OCI-LY3 (cell line): ENCODE measurements around the gene PIP4K2B.

Experiments used
- H2AFZ ChIP-seq: fragments of 200-600, 300-600 bp; shearing (Covaris generic); 2 replicates; pipeline ENCODE4 v1.6.0; 2014; ENCODE audit warnings: antibody characterized with exemption, low read depth, low read length
- H3K27ac ChIP-seq: fragments of 200-600, 300-600 bp; sonication (generic); 2 replicates; pipeline ENCODE4 v1.5.1; 2014; ENCODE audit warnings: mild to moderate bottlenecking, low read length, moderate library complexity, mixed read lengths
- H3K27me3 ChIP-seq: fragments of 200-600, 300-600 bp; sonication (generic); 2 replicates; pipeline ENCODE4 v1.6.1; 2014; ENCODE audit warnings: low read depth, low read length, mixed read lengths
- H3K36me3 ChIP-seq: fragments of 200-600, 300-600 bp; sonication (generic); replicated peaks from 2 replicates; pipeline ENCODE3; 2014; ENCODE audit warnings: low read depth, low read length, mixed read lengths
- H3K4me1 ChIP-seq: fragments of 300-600, 200-600 bp; sonication (generic); 2 replicates; pipeline ENCODE4 v1.6.1; 2014; ENCODE audit warnings: low read length, mixed read lengths
- H3K4me2 ChIP-seq: fragments of 200-600, 300-600 bp; sonication (generic); 2 replicates; pipeline ENCODE4 v1.6.1; 2014; ENCODE audit warnings: low read length, mixed read lengths
- H3K4me3 ChIP-seq: fragments of 300-600, 200-600 bp; sonication (generic); 2 replicates; pipeline ENCODE4 v1.5.1; 2014; ENCODE audit warnings: antibody characterized with exemption, mild to moderate bottlenecking, low read length, moderate library complexity
- H3K79me2 ChIP-seq: fragments of 300-600, 200-600 bp; shearing (Covaris generic); 2 replicates; pipeline ENCODE4 v1.6.1; 2014; ENCODE audit warnings: mild to moderate bottlenecking, low read length, mixed read lengths
- H3K9ac ChIP-seq: fragments of 300-600, 200-600 bp; shearing (Covaris generic); 2 replicates; pipeline ENCODE4 v1.6.0; 2014; ENCODE audit warnings: mild to moderate bottlenecking, low read length, moderate library complexity
- H3K9me3 ChIP-seq: fragments of 200-600, 300-600 bp; shearing (Covaris generic); 2 replicates; pipeline ENCODE4 v1.6.1; 2014; ENCODE audit warnings: low read length, mixed read lengths; ENCODE audit not compliant: insufficient read depth
- H4K20me1 ChIP-seq: fragments of 200-600, 300-600 bp; sonication (generic); 2 replicates; pipeline ENCODE4 v1.6.1; 2016; ENCODE audit warnings: low read length, mixed read lengths; ENCODE audit not compliant: insufficient read depth
- EZH2phosphoT487 ChIP-seq: fragments of 200-600 bp; shearing (Covaris generic); IDR thresholded peaks from 2 replicates; pipeline ENCODE4 v1.6.1; 2018; ENCODE audit warnings: antibody characterized with exemption, mixed run types, low read depth
- TF ChIP-seq, protein P1 (sequence below): fragments of 200-600, 300-600 bp; sonication (generic); IDR thresholded peaks from 2 replicates; pipeline ENCODE4 v1.5.1; 2014; ENCODE audit warnings: antibody characterized with exemption, low read length, low read depth

PIP4K2B gene

DNA sequence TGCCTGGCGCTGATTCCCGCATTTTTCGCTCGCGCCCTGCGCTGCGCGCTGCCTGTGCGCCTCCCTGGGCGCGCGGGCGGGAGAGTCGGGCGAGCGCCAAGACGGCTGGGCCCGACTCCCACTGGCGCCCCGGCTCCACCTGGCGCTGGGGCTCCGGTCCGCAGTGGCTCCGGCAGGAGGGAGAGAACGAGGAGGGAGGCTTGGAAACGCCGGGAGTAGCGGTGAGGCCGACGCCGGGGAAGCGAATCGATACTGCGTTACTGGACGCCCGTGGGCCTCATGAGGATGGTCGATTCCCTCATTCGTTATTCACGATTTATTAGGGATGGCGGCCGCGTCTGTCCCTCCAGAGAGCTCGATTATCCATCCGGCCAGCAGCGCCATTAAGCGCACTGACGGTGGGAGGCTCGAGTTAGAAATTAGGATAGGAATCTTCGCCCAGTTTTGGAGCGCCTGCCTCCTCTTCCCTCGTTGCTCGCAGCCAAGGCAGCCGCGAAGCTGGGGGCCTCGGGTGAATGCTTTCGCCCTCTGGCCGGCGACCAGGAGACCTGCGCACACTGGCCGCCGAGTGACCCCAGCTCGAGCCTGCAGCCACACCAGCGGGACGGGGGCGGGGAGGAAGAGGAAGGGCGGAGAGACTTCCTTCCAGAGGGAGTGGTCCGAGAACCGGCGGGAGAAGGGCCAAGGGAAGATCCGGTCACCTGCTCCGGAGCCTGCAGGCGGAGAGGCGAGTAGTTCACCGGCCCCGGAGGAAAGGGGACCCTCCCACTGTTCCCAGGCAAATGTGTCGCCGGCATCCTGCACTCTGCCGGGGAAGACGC is 49.9 kb downstream of the PIP4K2B start:
- H3K9me3 ChIP-seq: no peaks in the 10 kb centered on the region
- peaks cover 52% of the 10 kb centered on the region for H3K79me2 ChIP-seq
- H3K36me3 ChIP-seq: peaks cover 11% of the 10 kb centered on the region
- peaks cover 7% of the 10 kb centered on the region; the same call in 1 of the 2 replicates for H4K20me1 ChIP-seq
- H3K27me3 ChIP-seq: no peaks in the 10 kb centered on the region
- no peak overlapping the region for H2AFZ ChIP-seq
- peaks cover 37% of the 10 kb centered on the region for H3K4me1 ChIP-seq
- no peak overlapping the region for H3K9ac ChIP-seq
- no peak overlapping the region for H3K27ac ChIP-seq
- H3K4me2 ChIP-seq: no peak overlapping the region
- TF ChIP-seq EZH2phosphoT487: no peak
- TF ChIP-seq, protein P1, sequence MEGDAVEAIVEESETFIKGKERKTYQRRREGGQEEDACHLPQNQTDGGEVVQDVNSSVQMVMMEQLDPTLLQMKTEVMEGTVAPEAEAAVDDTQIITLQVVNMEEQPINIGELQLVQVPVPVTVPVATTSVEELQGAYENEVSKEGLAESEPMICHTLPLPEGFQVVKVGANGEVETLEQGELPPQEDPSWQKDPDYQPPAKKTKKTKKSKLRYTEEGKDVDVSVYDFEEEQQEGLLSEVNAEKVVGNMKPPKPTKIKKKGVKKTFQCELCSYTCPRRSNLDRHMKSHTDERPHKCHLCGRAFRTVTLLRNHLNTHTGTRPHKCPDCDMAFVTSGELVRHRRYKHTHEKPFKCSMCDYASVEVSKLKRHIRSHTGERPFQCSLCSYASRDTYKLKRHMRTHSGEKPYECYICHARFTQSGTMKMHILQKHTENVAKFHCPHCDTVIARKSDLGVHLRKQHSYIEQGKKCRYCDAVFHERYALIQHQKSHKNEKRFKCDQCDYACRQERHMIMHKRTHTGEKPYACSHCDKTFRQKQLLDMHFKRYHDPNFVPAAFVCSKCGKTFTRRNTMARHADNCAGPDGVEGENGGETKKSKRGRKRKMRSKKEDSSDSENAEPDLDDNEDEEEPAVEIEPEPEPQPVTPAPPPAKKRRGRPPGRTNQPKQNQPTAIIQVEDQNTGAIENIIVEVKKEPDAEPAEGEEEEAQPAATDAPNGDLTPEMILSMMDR: no peak
- no peak overlapping the region for H3K4me3 ChIP-seq

DNA sequence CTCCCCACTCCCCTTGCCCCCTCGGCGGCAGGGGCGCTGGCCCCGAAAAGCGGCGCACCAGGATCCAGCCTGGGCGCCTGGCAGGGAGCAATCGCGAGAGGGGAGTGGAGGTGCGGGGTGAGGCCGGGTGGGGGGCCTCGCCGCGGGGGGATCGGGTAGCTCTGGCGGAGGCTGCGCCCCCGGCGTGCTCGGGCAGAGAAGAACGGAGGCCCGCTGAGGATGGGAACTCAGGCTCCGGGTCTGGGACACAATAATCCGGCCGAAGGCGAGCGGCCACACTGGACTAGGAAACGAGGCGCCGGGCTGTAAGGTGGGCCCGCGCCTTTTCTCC is 50.5 kb downstream of the PIP4K2B start:
- H3K4me1 ChIP-seq: peaks cover 36% of the 10 kb centered on the region
- peaks cover 9% of the 10 kb centered on the region for H3K36me3 ChIP-seq
- H2AFZ ChIP-seq: no peak overlapping the region
- H3K4me3 ChIP-seq: no peak overlapping the region
- H3K9me3 ChIP-seq: no peaks in the 10 kb centered on the region
- H3K27me3 ChIP-seq: no peaks in the 10 kb centered on the region
- H4K20me1 ChIP-seq: peaks cover 7% of the 10 kb centered on the region; the same call in 1 of the 2 replicates
- peaks cover 52% of the 10 kb centered on the region for H3K79me2 ChIP-seq
- no peak overlapping the region for H3K9ac ChIP-seq
- no peak overlapping the region for H3K27ac ChIP-seq
- no peak overlapping the region; the same call in 1 of the 2 replicates for H3K4me2 ChIP-seq
- TF ChIP-seq EZH2phosphoT487: no peak
- TF ChIP-seq, protein P1: no peak

DNA sequence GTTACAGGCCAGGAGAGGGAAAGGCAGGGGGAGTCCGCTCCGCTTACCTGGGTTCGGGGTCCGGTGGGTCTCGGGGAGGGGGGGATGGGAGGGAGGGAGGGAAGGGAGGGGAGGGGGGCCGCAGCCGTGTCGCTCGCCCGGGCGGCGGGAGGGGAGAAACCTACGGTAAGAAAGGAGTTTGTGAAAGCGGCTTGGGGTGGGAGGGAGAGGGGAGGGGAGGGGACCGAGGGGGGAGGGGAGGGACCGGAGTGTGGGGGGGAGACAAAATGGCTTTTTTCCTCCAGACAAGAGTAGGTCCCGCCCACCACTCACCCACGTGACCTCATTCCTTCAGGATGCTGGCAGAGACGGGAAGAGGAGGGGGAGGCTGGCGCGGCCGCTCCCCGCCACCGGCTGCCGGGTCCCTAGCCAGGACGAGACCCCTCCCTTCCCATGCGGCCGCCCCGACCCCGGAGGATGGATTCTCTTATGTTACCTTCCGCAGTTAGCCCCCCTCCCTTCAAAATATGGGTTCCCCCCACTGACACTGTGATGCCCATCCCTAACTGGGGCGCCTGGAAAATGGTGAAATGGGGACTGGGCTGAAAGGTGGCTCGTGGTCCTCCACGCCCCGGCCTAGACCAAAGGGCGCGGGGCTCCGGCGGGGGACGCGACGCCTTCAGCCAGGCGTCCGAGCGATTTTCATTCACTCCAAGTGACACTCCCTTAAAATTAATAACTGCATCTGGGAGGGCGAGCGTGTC is 51.0 kb downstream of the PIP4K2B start, which contains the start of gene PCGF2:
PCGF2 (minus strand) TSS at position 188 of the 743 bp plus-strand sequence. CDS start 7,934 bp downstream, outside the sequence.
- Histone ChIP-seq H3K9ac (peak within 1 kb of the TSS; percentile 99), H4K20me1 (peaks cover 7% of the 10 kb centered on the region), H3K79me2 (peaks cover 52% of the 10 kb centered on the region), H3K27me3 (no peaks in the 10 kb centered on the region), H3K4me1 (peaks cover 30% of the 10 kb centered on the region), H3K9me3 (no peaks in the 10 kb centered on the region), H3K36me3 (peaks cover 6% of the 10 kb centered on the region), H3K4me2 (peak within 1 kb of the TSS; percentile 91), H3K27ac (peak within 1 kb of the TSS; percentile 80), H3K4me3 (peak within 1 kb of the TSS; percentile 86), H2AFZ (peak within 1 kb of the TSS; percentile 57)
- TF ChIP-seq, protein P1: no peak
- TF ChIP-seq EZH2phosphoT487: no peak
